ENCODE results near the gene PAM16. TPM values are rescaled to one million over a fixed set of nuclear protein-coding genes. Genes with fewer than 3 reads are reported as not detected.

PAM16 gene
- total and polyA plus RNA-seq, 2 of the 8 experiments (the other 6 are each of a cell fraction or from before 2014, with no cell fraction given) = 78.3 to 198 TPM

GRCh38 chr16:4316108-4316863, 34.8 kb downstream of the PAM16 start (continued):
- TF ChIP-seq CREB1 (IDR thresholded peaks at IDR 0.05) (no peak), CTBP2 (IDR thresholded peaks at IDR 0.05; ENCODE audit: borderline replicate concordance, insufficient read depth, insufficient read length, low read length) (no peak), EP300 (IDR thresholded peaks at IDR 0.05; ENCODE audit: borderline replicate concordance in 1 of 2, low read depth in 2 of 2, low read length in 2 of 2) (no peak), POLR2A (IDR thresholded peaks at IDR 0.05; ENCODE audit: control extremely low read depth in 1 of 2, low read depth in 2 of 2, low read length in 2 of 2) (no peak), EZH2 (IDR thresholded peaks at IDR 0.05; ENCODE audit: low read depth, low read length, severe bottlenecking) (no peak), RBBP5 (IDR thresholded peaks at IDR 0.05; ENCODE audit: borderline replicate concordance, low read depth, low read length) (0 out of 2 replicates have a peak, but pooled peaks have one; percentile 6), BACH1 (IDR thresholded peaks at IDR 0.05; ENCODE audit: low read length) (no peak), SP1 (IDR thresholded peaks at IDR 0.05; ENCODE audit: low read depth, low read length) (no peak)
- TF ChIP-seq, protein P1, sequence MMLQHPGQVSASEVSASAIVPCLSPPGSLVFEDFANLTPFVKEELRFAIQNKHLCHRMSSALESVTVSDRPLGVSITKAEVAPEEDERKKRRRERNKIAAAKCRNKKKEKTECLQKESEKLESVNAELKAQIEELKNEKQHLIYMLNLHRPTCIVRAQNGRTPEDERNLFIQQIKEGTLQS (IDR thresholded peaks at IDR 0.05; ENCODE audit: insufficient read depth, low read depth, low read length) = no peak
